Measurements from ENCODE around the gene PSMA2. TPM values are rescaled to one million over a fixed set of nuclear protein-coding genes. Genes with fewer than 3 reads are reported as not detected.

Gene PSMA2
- total RNA-seq, 6 experiments from 2014 or later = 40.9 to 79.5 (median 67.5) TPM

- H3K27me3 ChIP-seq = no peaks in the 10 kb centered on the region
- no peak overlapping the region for H3K4me3 ChIP-seq
- H3K36me3 ChIP-seq = peaks cover 0 to 59% (median 21%) of the 10 kb centered on the region in 4 donors
- intact Hi-C loops (cut with DNase I) = no loop called here
- DNase-seq = no peak
- H3K9me3 ChIP-seq = no peaks in the 10 kb centered on the region
- H3K4me1 ChIP-seq = peaks cover 0 to 36% (median 14%) of the 10 kb centered on the region in 4 donors
- no peak for ATAC-seq
- TF ChIP-seq, protein P1, sequence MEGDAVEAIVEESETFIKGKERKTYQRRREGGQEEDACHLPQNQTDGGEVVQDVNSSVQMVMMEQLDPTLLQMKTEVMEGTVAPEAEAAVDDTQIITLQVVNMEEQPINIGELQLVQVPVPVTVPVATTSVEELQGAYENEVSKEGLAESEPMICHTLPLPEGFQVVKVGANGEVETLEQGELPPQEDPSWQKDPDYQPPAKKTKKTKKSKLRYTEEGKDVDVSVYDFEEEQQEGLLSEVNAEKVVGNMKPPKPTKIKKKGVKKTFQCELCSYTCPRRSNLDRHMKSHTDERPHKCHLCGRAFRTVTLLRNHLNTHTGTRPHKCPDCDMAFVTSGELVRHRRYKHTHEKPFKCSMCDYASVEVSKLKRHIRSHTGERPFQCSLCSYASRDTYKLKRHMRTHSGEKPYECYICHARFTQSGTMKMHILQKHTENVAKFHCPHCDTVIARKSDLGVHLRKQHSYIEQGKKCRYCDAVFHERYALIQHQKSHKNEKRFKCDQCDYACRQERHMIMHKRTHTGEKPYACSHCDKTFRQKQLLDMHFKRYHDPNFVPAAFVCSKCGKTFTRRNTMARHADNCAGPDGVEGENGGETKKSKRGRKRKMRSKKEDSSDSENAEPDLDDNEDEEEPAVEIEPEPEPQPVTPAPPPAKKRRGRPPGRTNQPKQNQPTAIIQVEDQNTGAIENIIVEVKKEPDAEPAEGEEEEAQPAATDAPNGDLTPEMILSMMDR (IDR thresholded peaks at IDR 0.05) = no peak
- no peak for TF ChIP-seq POLR2A (IDR thresholded peaks at IDR 0.05)
- H3K27ac ChIP-seq = no peak overlapping the region
- WGBS (ENCODE audit: insufficient coverage, low coverage, low lambda C conversion rate, missing lambda C conversion rate) = 55% methylated on average over 5 of the region's 5 CpGs
Measured at GRCh38 chr7:42926204-42926603, 5.8 kb downstream of the PSMA2 start.

DNA sequence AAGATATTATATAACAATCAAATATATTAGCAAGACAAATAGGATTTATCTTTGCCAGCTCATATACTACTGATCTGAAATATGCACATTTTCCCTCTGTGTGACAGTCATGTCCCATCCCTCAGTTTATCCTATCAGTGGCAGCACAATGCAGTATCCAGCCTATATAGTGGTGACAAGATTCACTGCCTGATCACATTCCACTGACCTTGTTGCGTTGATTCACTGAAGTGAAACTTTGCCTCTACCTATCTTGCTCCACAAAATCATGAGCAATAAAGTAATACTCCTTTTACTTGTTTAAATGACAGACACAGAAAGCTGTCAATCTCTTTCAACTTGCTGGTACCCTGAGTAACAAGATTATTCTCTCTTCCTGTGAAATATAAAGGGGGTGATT lies 6.3 kb downstream of the PSMA2 start:
- TF ChIP-seq POLR2A (IDR thresholded peaks at IDR 0.05) = no peak
- TF ChIP-seq, protein P1 (IDR thresholded peaks at IDR 0.05) = no peak
- H3K36me3 ChIP-seq = peaks cover 0 to 65% (median 24%) of the 10 kb centered on the region in 4 donors
- WGBS (ENCODE audit: insufficient coverage, low coverage, low lambda C conversion rate, missing lambda C conversion rate) = 100% methylated on average over 1 of the region's 1 CpG
- no peak for DNase-seq
- intact Hi-C loops (cut with DNase I) = no loop called here
- peaks cover 0 to 34% (median 13%) of the 10 kb centered on the region in 4 donors for H3K4me1 ChIP-seq
- H3K9me3 ChIP-seq = no peaks in the 10 kb centered on the region
- H3K4me3 ChIP-seq = no peak overlapping the region
- no peaks in the 10 kb centered on the region for H3K27me3 ChIP-seq
- no peak overlapping the region for H3K27ac ChIP-seq
- no peak for ATAC-seq

DNA sequence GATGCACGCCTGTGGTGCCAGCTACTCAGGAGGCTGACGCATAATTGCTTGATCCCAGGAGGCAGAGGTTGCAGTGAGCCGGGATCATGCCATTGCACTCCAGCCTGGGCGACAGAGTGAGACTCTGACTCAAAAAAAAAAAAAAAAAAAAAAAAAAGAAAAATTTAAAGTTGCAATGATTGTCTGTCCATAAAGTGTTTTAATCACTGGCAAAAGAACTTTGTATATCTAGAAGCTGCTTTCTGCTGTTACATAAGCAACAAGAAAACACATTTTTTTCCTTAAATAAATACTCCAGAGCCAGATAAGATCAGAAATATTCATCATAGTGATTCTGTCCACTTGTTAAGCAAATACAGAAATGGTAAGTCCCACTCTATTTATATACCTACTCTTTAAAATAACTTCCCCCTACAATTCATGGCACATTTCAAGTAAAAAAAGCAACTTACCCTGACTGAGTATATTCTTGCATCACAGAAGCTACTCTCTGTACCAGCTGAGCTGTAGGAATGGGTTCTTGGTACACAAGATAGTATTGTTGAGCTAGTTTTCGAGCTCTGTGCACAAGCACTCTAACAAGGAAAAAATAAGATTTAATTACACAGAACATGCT lies 7.6 kb downstream of the PSMA2 start:
- peaks cover 0 to 21% (median 7%) of the 10 kb centered on the region in 4 donors for H3K4me1 ChIP-seq
- TF ChIP-seq, protein P1 (IDR thresholded peaks at IDR 0.05) = no peak
- TF ChIP-seq POLR2A (IDR thresholded peaks at IDR 0.05) = no peak
- no peak overlapping the region for H3K27ac ChIP-seq
- 91% methylated on average over 5 of the region's 5 CpGs for WGBS (ENCODE audit: insufficient coverage, low coverage, low lambda C conversion rate, missing lambda C conversion rate)
- H3K36me3 ChIP-seq = peaks cover 0 to 77% (median 28%) of the 10 kb centered on the region in 4 donors
- H3K4me3 ChIP-seq = no peak overlapping the region
- ATAC-seq = no peak
- no peaks in the 10 kb centered on the region for H3K9me3 ChIP-seq
- DNase-seq = no peak
- intact Hi-C loops (cut with DNase I) = no loop called here
- no peaks in the 10 kb centered on the region for H3K27me3 ChIP-seq

GRCh38 chr7:42922017-42922753 lies 9.8 kb downstream of the PSMA2 start:
- 85% methylated on average over 3 of the region's 3 CpGs for WGBS (ENCODE audit: insufficient coverage, low coverage, low lambda C conversion rate, missing lambda C conversion rate)
- no peak for TF ChIP-seq POLR2A (IDR thresholded peaks at IDR 0.05)
- TF ChIP-seq, protein P1 (IDR thresholded peaks at IDR 0.05) = no peak
- Histone ChIP-seq H3K4me3 (no peak overlapping the region), H3K9me3 (no peaks in the 10 kb centered on the region), H3K27ac (no peak overlapping the region), H3K4me1 (peaks cover 0 to 3% (median 0%) of the 10 kb centered on the region in 4 donors), H3K27me3 (no peaks in the 10 kb centered on the region), H3K36me3 (peaks cover 0 to 94% (median 32%) of the 10 kb centered on the region in 4 donors)
- intact Hi-C loops (cut with DNase I) = no loop called here
- no peak for ATAC-seq
- DNase-seq = no peak

Data from right lobe of liver (tissue), 6 donors.